Measurements from ENCODE around the gene RHEB. TPM values are rescaled to one million over a fixed set of nuclear protein-coding genes. Genes with fewer than 3 reads are reported as not detected.

Gene RHEB
- polyA plus RNA-seq, 6 donors from 2014 or later, result 33.6 to 49.9 (median 46.6) TPM

- no peaks in the 10 kb centered on the region for H3K27me3 Mint-ChIP-seq
- ATAC-seq (ENCODE audit: low read depth in 2 of 2), result no peak
- no peak overlapping the region for H3K4me3 Mint-ChIP-seq
- peaks cover 0 to 1% (median 0%) of the 10 kb centered on the region in 7 donors for H3K9me3 Mint-ChIP-seq
- H3K4me1 Mint-ChIP-seq, result peaks cover 30 to 38% (median 34%) of the 10 kb centered on the region in 3 donors
- peaks cover 30 to 32% of the 10 kb centered on the region in 2 donors for H3K36me3 Mint-ChIP-seq
- H3K27ac Mint-ChIP-seq, result no peak overlapping the region
- no peak for DNase-seq
Observed at GRCh38 chr7:151490456-151491105, 29.1 kb downstream of the RHEB start.

GRCh38 chr7:151489498-151489897 lies 30.2 kb downstream of the RHEB start:
- no peak overlapping the region for H3K4me3 Mint-ChIP-seq
- peaks cover 0 to 1% (median 0%) of the 10 kb centered on the region in 7 donors for H3K9me3 Mint-ChIP-seq
- H3K27me3 Mint-ChIP-seq, result no peaks in the 10 kb centered on the region
- peaks cover 33 to 44% (median 36%) of the 10 kb centered on the region in 3 donors for H3K4me1 Mint-ChIP-seq
- peaks cover 33 to 36% of the 10 kb centered on the region in 2 donors for H3K36me3 Mint-ChIP-seq
- H3K27ac Mint-ChIP-seq, result no peak overlapping the region
- ATAC-seq (ENCODE audit: low read depth in 2 of 2) (no peak), DNase-seq (no peak)

GRCh38 chr7:151488096-151488495 lies 31.6 kb downstream of the RHEB start:
- Mint-ChIP-seq H3K9me3 (peaks cover 0 to under 1% (median 0%) of the 10 kb centered on the region in 7 donors), H3K27ac (no peak overlapping the region), H3K27me3 (no peaks in the 10 kb centered on the region), H3K4me3 (no peak overlapping the region), H3K36me3 (peaks cover 43 to 48% of the 10 kb centered on the region in 2 donors), H3K4me1 (peaks cover 21 to 32% (median 28%) of the 10 kb centered on the region in 3 donors)
- no peak for DNase-seq
- no peak for ATAC-seq (ENCODE audit: low read depth in 2 of 2)

- H3K9me3 Mint-ChIP-seq, result no peaks in the 10 kb centered on the region
- peaks cover 18 to 31% (median 29%) of the 10 kb centered on the region in 3 donors for H3K4me1 Mint-ChIP-seq
- peaks cover 49 to 56% of the 10 kb centered on the region in 2 donors for H3K36me3 Mint-ChIP-seq
- peak overlapping the region in 1 of 6 donors; percentile 33 for H3K27ac Mint-ChIP-seq
- ATAC-seq (ENCODE audit: low read depth in 2 of 2), result no peak
- no peak for DNase-seq
- no peaks in the 10 kb centered on the region for H3K27me3 Mint-ChIP-seq
- H3K4me3 Mint-ChIP-seq, result no peak overlapping the region
Observed at GRCh38 chr7:151487228-151487627, 32.5 kb downstream of the RHEB start.

- no peak for DNase-seq
- peaks cover 55 to 56% of the 10 kb centered on the region in 2 donors for H3K36me3 Mint-ChIP-seq
- peaks cover 18 to 29% (median 29%) of the 10 kb centered on the region in 3 donors for H3K4me1 Mint-ChIP-seq
- no peak overlapping the region for H3K4me3 Mint-ChIP-seq
- ATAC-seq (ENCODE audit: low read depth in 2 of 2), result no peak
- peak overlapping the region in 2 of 6 donors; percentile 36 to 65 for H3K27ac Mint-ChIP-seq
- no peaks in the 10 kb centered on the region for H3K9me3 Mint-ChIP-seq
- no peaks in the 10 kb centered on the region for H3K27me3 Mint-ChIP-seq
Observed at GRCh38 chr7:151486074-151486473, 33.6 kb downstream of the RHEB start.

- ATAC-seq (ENCODE audit: low read depth in 2 of 2) (peak; percentile 76 to 79), DNase-seq (peak; percentile 16)
- Mint-ChIP-seq H3K4me3 (peak overlapping the region in 5 of 8 donors; percentile 7 to 69 (median 42)), H3K9me3 (no peaks in the 10 kb centered on the region), H3K27me3 (no peaks in the 10 kb centered on the region), H3K4me1 (peaks cover 18 to 29% (median 26%) of the 10 kb centered on the region in 3 donors), H3K27ac (peak overlapping the region in 5 of 6 donors; percentile 21 to 91 (median 46)), H3K36me3 (peaks cover 51 to 56% of the 10 kb centered on the region in 2 donors)
Observed at GRCh38 chr7:151484971-151485707, 34.6 kb downstream of the RHEB start.

- DNase-seq (no peak), ATAC-seq (ENCODE audit: low read depth in 2 of 2) (no peak)
- H3K36me3 Mint-ChIP-seq, result peaks cover 52 to 57% of the 10 kb centered on the region in 2 donors
- H3K9me3 Mint-ChIP-seq, result peaks cover 0 to 2% (median 0%) of the 10 kb centered on the region in 7 donors
- no peak overlapping the region for H3K27ac Mint-ChIP-seq
- H3K4me1 Mint-ChIP-seq, result peaks cover 25 to 29% (median 26%) of the 10 kb centered on the region in 3 donors
- no peaks in the 10 kb centered on the region for H3K27me3 Mint-ChIP-seq
- H3K4me3 Mint-ChIP-seq, result no peak overlapping the region
Observed at GRCh38 chr7:151483711-151483983, 36.0 kb downstream of the RHEB start.

- Mint-ChIP-seq H3K9me3 (peaks cover 0 to 2% (median 0%) of the 10 kb centered on the region in 7 donors), H3K36me3 (peaks cover 52% of the 10 kb centered on the region in 2 donors), H3K4me1 (peaks cover 25 to 29% (median 26%) of the 10 kb centered on the region in 3 donors), H3K27ac (peak overlapping the region in 4 of 6 donors; percentile 20 to 84 (median 26)), H3K4me3 (no peak overlapping the region), H3K27me3 (no peaks in the 10 kb centered on the region)
- no peak for ATAC-seq (ENCODE audit: low read depth in 2 of 2)
- DNase-seq, result no peak
Observed at GRCh38 chr7:151482883-151483710, 36.6 kb downstream of the RHEB start.

GRCh38 chr7:151481650-151482505 lies 37.8 kb downstream of the RHEB start:
- Mint-ChIP-seq H3K4me3 (no peak overlapping the region), H3K27ac (no peak overlapping the region), H3K27me3 (no peaks in the 10 kb centered on the region), H3K9me3 (peaks cover 0 to 2% (median 0%) of the 10 kb centered on the region in 7 donors), H3K36me3 (peaks cover 49 to 52% of the 10 kb centered on the region in 2 donors), H3K4me1 (peaks cover 24 to 26% (median 25%) of the 10 kb centered on the region in 3 donors)
- DNase-seq (no peak), ATAC-seq (ENCODE audit: low read depth in 2 of 2) (no peak)

- Mint-ChIP-seq H3K9me3 (peaks cover 0 to 2% (median 0%) of the 10 kb centered on the region in 7 donors), H3K36me3 (peaks cover 18 to 38% of the 10 kb centered on the region in 2 donors)
- no peak for DNase-seq
Observed at GRCh38 chr7:151477867-151478266, 41.8 kb downstream of the RHEB start.

GRCh38 chr7:151472644-151473380 lies 46.9 kb downstream of the RHEB start:
- ATAC-seq (ENCODE audit: low read depth in 2 of 2) (peak; percentile 60 to 61), DNase-seq (no peak)
- Mint-ChIP-seq H3K36me3 (peaks cover 24 to 44% of the 10 kb centered on the region in 2 donors), H3K27me3 (no peaks in the 10 kb centered on the region), H3K4me3 (peak overlapping the region in 5 of 8 donors; percentile 26 to 79 (median 59)), H3K27ac (peak overlapping the region in 4 of 6 donors; percentile 51 to 96 (median 75)), H3K9me3 (no peaks in the 10 kb centered on the region), H3K4me1 (peaks cover 22 to 32% (median 30%) of the 10 kb centered on the region in 3 donors)

More at GRCh38 chr7:151477867-151478266, 41.8 kb downstream of the RHEB start:
- Mint-ChIP-seq H3K27ac (no peak overlapping the region), H3K4me3 (no peak overlapping the region), H3K4me1 (peaks cover 11 to 15% (median 12%) of the 10 kb centered on the region in 3 donors), H3K27me3 (no peaks in the 10 kb centered on the region)
- no peak for ATAC-seq (ENCODE audit: low read depth in 2 of 2)

- Mint-ChIP-seq H3K27ac (no peak overlapping the region), H3K9me3 (no peaks in the 10 kb centered on the region), H3K4me3 (no peak overlapping the region), H3K27me3 (no peaks in the 10 kb centered on the region), H3K4me1 (peaks cover 22 to 35% (median 32%) of the 10 kb centered on the region in 3 donors), H3K36me3 (peaks cover 37 to 40% of the 10 kb centered on the region in 2 donors)
- no peak for ATAC-seq (ENCODE audit: low read depth in 2 of 2)
- no peak for DNase-seq
Observed at GRCh38 chr7:151470711-151471110, 49.0 kb downstream of the RHEB start.
